Endothelial cell of umbilical vein (primary cell): ENCODE data around the gene HBQ1. TPM values are rescaled to one million over a fixed set of nuclear protein-coding genes. Genes with fewer than 3 reads are reported as not detected.

Source experiments
- BruUV-seq: library from RNA; stranded (reverse); fragments of 400-500 nt; replicated peaks from 2 replicates; lab custom pipeline; 2021; lab: Mats Ljungman, UMichigan
- CTCF ChIA-PET: fragments of 300-600, 350-600 bp; sonication (Branson Sonifier 250); formaldehyde crosslinking; loops from one replicate; lab custom pipeline; 2021; ENCODE audit warnings: antibody characterized with exemption, inconsistent platforms; lab: Charles Lee
- POLR2A ChIA-PET: fragments of 300-600, 350-600 bp; sonication (Branson Sonifier 250); formaldehyde crosslinking; loops from one replicate; lab custom pipeline; 2021; ENCODE audit warnings: antibody characterized with exemption, inconsistent platforms; lab: Charles Lee
- DNase-seq: peaks from one replicate; pipeline ENCODE4 v3.0.0-alpha.2; 2011; ENCODE audit warnings: low read depth, low spot score
- FAIRE-seq: peaks from 2 replicates; lab custom pipeline; 2011; peaks lifted over from hg19 to GRCh38; lab: Jason Lieb, UNC
- H2AFZ ChIP-seq: 2 replicates; pipeline ENCODE4 v1.6.0; 2012; ENCODE audit warnings: low read depth, low read length, control low read depth, inconsistent platforms
- H3K27ac ChIP-seq: 2 replicates; pipeline ENCODE4 v1.5.1; 2011; ENCODE audit warnings: low read depth, mild to moderate bottlenecking, control low read depth, low read length, moderate library complexity; ENCODE audit not compliant: insufficient read depth
- H3K27me3 ChIP-seq, 2 experiments: 2 replicates each; pipeline versions ENCODE4 v1.6.0 to v1.6.1; 2011; ENCODE audit warnings: low read length in 2 of 2, mixed read lengths in 1 of 2; ENCODE audit not compliant: control insufficient read depth in 2 of 2, insufficient read depth in 2 of 2
- H3K36me3 ChIP-seq, 2 experiments: 2 replicates in 1 of 2; 3 replicates in 1 of 2; pipeline ENCODE4 v1.5.1; 2011; ENCODE audit warnings: low read length in 2 of 2, mild to moderate bottlenecking in 1 of 2, moderate library complexity in 1 of 2; ENCODE audit not compliant: control insufficient read depth in 2 of 2, insufficient read depth in 2 of 2; ENCODE audit errors: extremely low read depth in 1 of 2
- H3K4me1 ChIP-seq: 3 replicates; pipeline ENCODE4 v1.5.1; 2011; ENCODE audit warnings: mild to moderate bottlenecking, low read length; ENCODE audit not compliant: control insufficient read depth, insufficient read depth; ENCODE audit errors: extremely low read depth
- H3K4me2 ChIP-seq: 2 replicates; pipeline ENCODE4 v1.6.1; 2011; ENCODE audit warnings: low read length, control low read depth, mixed read lengths; ENCODE audit not compliant: insufficient read depth
- H3K4me3 ChIP-seq, 3 experiments: fragments of 200-600 bp in 1 of 3; sonication (generic), shearing (Covaris generic) in 1 of 3; replicated peaks in 1 of 3; 2 replicates each; pipeline ENCODE4 v1.5.1; 2011 to 2016; ENCODE audit warnings: control low read depth in 3 of 3, low read length in 3 of 3, mild to moderate bottlenecking in 2 of 3, inconsistent platforms in 1 of 3, low read depth in 1 of 3, moderate library complexity in 1 of 3; ENCODE audit not compliant: insufficient read depth in 1 of 3
- H3K79me2 ChIP-seq: 2 replicates; pipeline ENCODE4 v1.6.0; 2012; ENCODE audit warnings: low read length, inconsistent platforms; ENCODE audit not compliant: control insufficient read depth, insufficient read depth
- H3K9ac ChIP-seq: replicated peaks from 2 replicates; pipeline ENCODE3; 2011; ENCODE audit warnings: low read length, control low read depth; ENCODE audit not compliant: insufficient read depth; ENCODE audit errors: extremely low read depth
- H3K9me1 ChIP-seq: replicated peaks from 3 replicates; pipeline ENCODE4 v1.6.0; 2011; ENCODE audit warnings: mild to moderate bottlenecking, low read length; ENCODE audit not compliant: control insufficient read depth, insufficient read depth; ENCODE audit errors: extremely low read depth
- H3K9me3 ChIP-seq: replicated peaks from 2 replicates; pipeline ENCODE4 v1.5.1; 2012; ENCODE audit warnings: low read length, inconsistent platforms; ENCODE audit not compliant: control insufficient read depth, insufficient read depth
- H4K20me1 ChIP-seq: replicated peaks from 2 replicates; pipeline ENCODE3; 2011; ENCODE audit warnings: mild to moderate bottlenecking, low read length; ENCODE audit not compliant: control insufficient read depth, insufficient read depth; ENCODE audit errors: extremely low read depth
- CTCF ChIP-seq, 2 donors: IDR thresholded peaks; 1 replicate in 1 of 2; 2 replicates in 1 of 2; pipeline ENCODE4 v1.5.1; 2011; ENCODE audit warnings: low read length in 2 of 2, mild to moderate bottlenecking in 2 of 2, moderate library complexity in 2 of 2, control low read depth in 1 of 2, inconsistent platforms in 1 of 2, low read depth in 1 of 2; ENCODE audit not compliant: insufficient read depth in 1 of 2; ENCODE audit errors: extremely low read depth in 1 of 2
- EZH2 ChIP-seq: IDR thresholded peaks from 2 replicates; pipeline ENCODE4 v1.6.1; 2012; ENCODE audit warnings: borderline replicate concordance, low read depth, mild to moderate bottlenecking, moderate library complexity, low read length, inconsistent platforms; ENCODE audit not compliant: severe bottlenecking
- FOS ChIP-seq: IDR thresholded peaks from 2 replicates; pipeline ENCODE4 v1.6.1; 2011; ENCODE audit warnings: mild to moderate bottlenecking, low read length, moderate library complexity, borderline replicate concordance; ENCODE audit not compliant: insufficient read depth
- GATA2 ChIP-seq: IDR thresholded peaks from 2 replicates; pipeline ENCODE4 v1.7.0; 2011; ENCODE audit warnings: low read depth, mild to moderate bottlenecking, moderate library complexity, mixed read lengths, low read length; ENCODE audit not compliant: insufficient read length, insufficient read depth
- JUN ChIP-seq: IDR thresholded peaks from 2 replicates; pipeline ENCODE4 v1.6.1; 2011; ENCODE audit warnings: borderline replicate concordance, low read depth; ENCODE audit not compliant: insufficient read length, insufficient read depth
- MYC ChIP-seq: IDR thresholded peaks from one replicate; pipeline ENCODE4 v1.6.1; 2011; ENCODE audit warnings: mild to moderate bottlenecking, low read depth, low read length
- POLR2A ChIP-seq: IDR thresholded peaks from 2 replicates; pipeline ENCODE4 v1.6.1; 2012; ENCODE audit warnings: low read depth, mild to moderate bottlenecking, control low read depth, low read length
- POLR2AphosphoS5 ChIP-seq: IDR thresholded peaks from 2 replicates; pipeline ENCODE4 v1.6.1; 2012; ENCODE audit warnings: low read depth, mild to moderate bottlenecking, control low read depth, low read length, moderate library complexity; ENCODE audit not compliant: insufficient read depth
- dilution Hi-C: fragments of 300-500 bp; cut with MboI; formaldehyde crosslinking; loops from one replicate; pipeline ENCODE4 v1.15.0; 2019; ENCODE audit warnings: low sequenced_read_pairs; ENCODE audit not compliant: extremely low pct_ligation_motif_present
- intact Hi-C: fragments of 100-400 bp; cut with micrococcal nuclease; formaldehyde crosslinking; loops from one replicate; pipeline ENCODE4 v1.10.0; 2022
- polyA plus RNA-seq, 4 experiments: library from polyadenylated mRNA; depleted of rRNA in 3 of 4; stranded (reverse) in 3 of 4; unstranded in 1 of 4; fragments of >200 nt; gene quantifications; 2 replicates each; pipeline versions ENCODE4 v1.2.1 to v1.2.3, GENCODE V29; 2011 to 2012; ENCODE audit warnings: missing spikeins in 1 of 4
- total RNA-seq: library from RNA; stranded (reverse); gene quantifications from 2 replicates; pipeline ENCODE4 v1.2.3, GENCODE V29; 2021
- TF ChIP-seq, protein P1 (sequence below): IDR thresholded peaks from 2 replicates; pipeline ENCODE4 v1.6.1; 2011; ENCODE audit not compliant: insufficient read depth, insufficient read length

HBQ1 gene
- total and polyA plus RNA-seq, 2 donors (not counting 3 experiments of a cell fraction or from before 2014, with no cell fraction given) = 0.75 TPM; not detected in 1

- BruUV-seq = no TSS peak
- dilution Hi-C loops = no loop called here
- CTCF ChIA-PET = no interaction called here
- H3K36me3 ChIP-seq = peaks cover 22 to 53% of the 10 kb centered on the region in 2 experiments
- H3K9me1 ChIP-seq = no peaks in the 10 kb centered on the region
- no peak overlapping the region for H3K9ac ChIP-seq
- DNase-seq = no peak
- intact Hi-C loops = no loop called here
- H3K27me3 ChIP-seq = no peaks in the 10 kb centered on the region
- no peaks in the 10 kb centered on the region for H3K4me1 ChIP-seq
- no peak overlapping the region for H3K4me3 ChIP-seq
- H3K27ac ChIP-seq = no peak overlapping the region
- POLR2A ChIA-PET = no interaction called here
- H2AFZ ChIP-seq = no peak overlapping the region
- no peak for FAIRE-seq
- H3K9me3 ChIP-seq = no peaks in the 10 kb centered on the region
- H3K79me2 ChIP-seq = no peaks in the 10 kb centered on the region
- TF ChIP-seq FOS = no peak
- TF ChIP-seq POLR2A = no peak
- H3K4me2 ChIP-seq = no peak overlapping the region
- no peaks in the 10 kb centered on the region for H4K20me1 ChIP-seq
Measured at GRCh38 chr16:194516-194915, 14.3 kb downstream of the HBQ1 start.

DNA sequence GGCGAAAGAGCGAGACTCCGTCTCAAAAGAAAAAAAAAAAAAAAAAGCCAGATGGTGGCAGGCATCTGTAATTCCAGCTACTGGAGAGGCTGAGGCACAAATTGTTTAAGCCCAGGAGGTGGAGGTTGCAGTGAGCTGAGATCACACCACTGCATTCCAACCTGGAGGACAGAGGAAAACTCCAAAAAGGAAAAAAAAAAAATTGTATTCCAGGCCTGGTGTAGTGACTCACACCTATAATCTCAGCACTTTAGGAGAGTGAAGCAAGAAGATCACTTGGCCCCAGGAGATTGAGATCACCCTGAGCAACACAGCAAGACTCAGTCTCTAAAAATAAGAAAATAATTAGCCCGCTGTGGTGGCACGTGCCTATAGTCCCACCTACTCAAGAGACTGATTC lies 20.1 kb downstream of the HBQ1 start:
- intact Hi-C loops (no loop called here), dilution Hi-C loops (no loop called here)
- no peaks in the 10 kb centered on the region for H3K9me3 ChIP-seq
- H2AFZ ChIP-seq = no peak overlapping the region
- no peaks in the 10 kb centered on the region for H3K4me1 ChIP-seq
- ChIA-PET CTCF (no interaction called here), POLR2A (no interaction called here)
- FAIRE-seq = no peak
- no peaks in the 10 kb centered on the region for H3K27me3 ChIP-seq
- TF ChIP-seq FOS (no peak), MYC (no peak), EZH2 (no peak), POLR2AphosphoS5 (no peak), POLR2A (no peak), CTCF (IDR thresholded peaks at IDR 0.05; ENCODE audit: extremely low read depth in 1 of 2, insufficient read depth in 1 of 2, low read depth in 1 of 2, low read length in 2 of 2) (no peak), GATA2 (no peak), JUN (no peak)
- TF ChIP-seq, protein P1, sequence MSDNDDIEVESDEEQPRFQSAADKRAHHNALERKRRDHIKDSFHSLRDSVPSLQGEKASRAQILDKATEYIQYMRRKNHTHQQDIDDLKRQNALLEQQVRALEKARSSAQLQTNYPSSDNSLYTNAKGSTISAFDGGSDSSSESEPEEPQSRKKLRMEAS = no peak
- no peaks in the 10 kb centered on the region for H4K20me1 ChIP-seq
- H3K4me2 ChIP-seq = no peak overlapping the region
- BruUV-seq = no TSS peak
- H3K79me2 ChIP-seq = peaks cover 2% of the 10 kb centered on the region
- no peak overlapping the region for H3K4me3 ChIP-seq
- H3K9ac ChIP-seq = no peak overlapping the region
- DNase-seq = no peak
- no peaks in the 10 kb centered on the region for H3K9me1 ChIP-seq
- no peak overlapping the region for H3K27ac ChIP-seq
- H3K36me3 ChIP-seq = peaks cover 14 to 30% of the 10 kb centered on the region in 2 experiments
